CD4-positive, alpha-beta T cell treated with Interleukin-17A for 1 hour (primary cell): ENCODE data around the gene CALML3.
"Not testable (repeated sequence)": the region's sequence is repeated elsewhere in the genome, so short reads cannot be mapped to it uniquely, and the experiment has no call there.

Source experiments
- DNase-seq: peaks from one replicate; pipeline ENCODE4 v3.0.0-alpha.2; 2020

The CALML3 gene

DNA sequence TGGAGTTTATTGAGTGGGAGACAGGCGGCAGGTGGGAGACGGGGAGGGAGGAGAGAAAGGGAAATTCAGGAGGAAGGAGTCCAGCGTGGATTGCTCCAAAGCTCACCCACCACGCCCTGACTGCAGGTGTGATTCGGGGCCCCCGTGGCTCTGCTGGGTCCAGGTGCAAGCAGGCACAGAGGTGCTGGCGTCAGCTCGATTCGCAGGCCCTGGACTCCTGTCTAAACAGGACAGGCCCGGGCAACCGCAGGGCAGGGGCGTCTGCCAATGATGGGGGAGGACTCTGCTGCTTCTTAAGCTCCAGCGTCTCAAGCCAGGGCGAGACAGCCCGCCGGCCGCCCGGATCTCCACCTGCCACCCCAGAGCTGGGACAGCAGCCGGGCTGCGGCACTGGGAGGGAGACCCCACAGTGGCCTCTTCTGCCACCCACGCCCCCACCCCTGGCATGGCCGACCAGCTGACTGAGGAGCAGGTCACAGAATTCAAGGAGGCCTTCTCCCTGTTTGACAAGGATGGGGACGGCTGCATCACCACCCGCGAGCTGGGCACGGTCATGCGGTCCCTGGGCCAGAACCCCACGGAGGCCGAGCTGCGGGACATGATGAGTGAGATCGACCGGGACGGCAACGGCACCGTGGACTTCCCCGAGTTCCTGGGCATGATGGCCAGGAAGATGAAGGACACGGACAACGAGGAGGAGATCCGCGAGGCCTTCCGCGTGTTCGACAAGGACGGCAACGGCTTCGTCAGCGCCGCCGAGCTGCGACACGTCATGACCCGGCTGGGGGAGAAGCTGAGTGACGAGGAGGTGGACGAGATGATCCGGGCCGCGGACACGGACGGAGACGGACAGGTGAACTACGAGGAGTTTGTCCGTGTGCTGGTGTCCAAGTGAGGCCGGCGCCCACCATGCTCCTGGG, at the start of gene CALML3:
CALML3 (plus strand) TSS at position 321 of the 920 bp plus-strand sequence; CDS start at position 446, 125 bp downstream.
- no peak for DNase-seq

DNA sequence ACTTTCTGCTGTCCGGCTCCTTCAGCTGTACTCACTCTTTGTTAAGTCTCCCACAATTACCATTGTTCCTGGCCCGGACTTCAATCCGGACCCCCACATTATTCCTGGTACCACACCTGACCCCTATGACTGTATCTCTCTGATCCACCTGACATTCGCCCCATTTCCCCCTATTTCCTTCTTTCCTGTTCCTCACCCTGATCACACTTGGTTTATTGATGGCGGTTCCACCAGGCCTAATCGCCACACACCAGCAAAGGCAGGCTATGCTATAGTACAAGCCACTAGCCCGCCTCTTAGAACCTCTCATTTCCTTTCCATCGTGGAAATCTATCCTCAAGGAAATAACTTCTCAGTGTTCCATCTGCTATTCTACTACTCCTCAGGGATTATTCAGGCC, 49.7 kb upstream of the CALML3 start:
- not testable (repeated sequence) for DNase-seq

GRCh38 chr10:5475974-5476807, 48.6 kb upstream of the CALML3 start:
- DNase-seq = not testable (repeated sequence)

DNA sequence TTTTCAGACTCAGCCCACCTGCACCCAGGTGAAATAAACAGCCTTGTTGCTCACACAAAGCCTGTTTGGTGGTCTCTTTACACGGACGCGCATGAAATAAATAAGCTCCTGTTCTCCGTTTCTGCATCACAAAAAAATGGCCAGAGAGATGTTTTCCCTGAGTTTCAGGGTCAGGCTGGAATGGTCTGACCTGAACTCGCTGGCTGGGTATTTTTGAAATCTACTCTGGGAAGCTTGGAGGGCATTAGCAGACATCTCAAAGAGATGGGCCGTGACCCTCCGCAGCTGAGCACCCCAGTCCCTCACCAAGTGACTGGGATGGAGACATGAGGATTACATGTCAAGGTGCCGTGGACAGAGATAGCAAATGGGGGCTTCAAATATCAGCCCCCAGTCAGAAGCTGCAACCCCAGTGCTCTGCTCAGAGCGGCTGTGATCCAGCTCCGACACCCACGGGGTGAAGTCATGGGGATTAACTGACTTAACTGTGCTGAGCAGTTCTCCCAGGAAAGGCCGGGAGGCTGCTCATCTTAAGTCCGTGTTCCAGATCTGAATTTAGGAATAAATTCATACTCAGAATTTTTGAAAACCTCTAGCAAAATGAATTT, 47.7 kb upstream of the CALML3 start:
- DNase-seq = no peak

DNA sequence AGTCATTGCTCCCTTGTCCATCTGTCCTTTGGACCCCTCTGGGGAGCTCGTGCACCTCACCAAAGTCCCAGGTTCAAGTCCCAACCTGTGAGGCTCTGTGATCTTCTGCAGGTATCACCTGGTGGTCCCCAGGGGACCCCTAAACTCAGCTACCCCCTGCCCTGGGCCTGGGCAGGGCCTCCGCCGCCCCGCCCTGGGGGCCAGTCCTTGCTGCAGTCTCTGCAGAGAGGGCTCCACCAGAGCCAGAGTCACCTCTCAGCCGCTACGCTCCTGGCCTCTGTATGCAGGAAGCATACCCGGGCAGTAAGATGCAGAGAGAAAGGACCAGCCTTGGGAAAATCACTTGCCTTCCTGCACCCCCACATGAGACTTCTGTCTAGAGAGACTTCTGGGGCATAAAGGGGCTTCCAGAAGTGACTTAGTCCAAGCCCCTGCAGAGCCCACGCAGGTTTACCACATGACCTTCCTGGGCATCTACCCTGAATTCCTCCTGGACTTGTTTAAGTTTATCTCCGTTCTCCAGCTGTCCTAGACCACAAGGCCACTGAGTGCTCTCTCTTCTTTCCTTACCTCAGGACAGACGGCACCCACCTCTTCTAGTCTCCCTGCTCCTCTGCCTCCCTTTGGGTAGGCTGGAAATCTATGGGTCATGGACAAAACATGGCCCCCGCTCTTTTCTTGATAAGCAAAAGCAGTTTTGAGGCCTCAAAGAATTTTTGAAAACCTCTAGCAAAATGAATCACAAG, 46.6 kb upstream of the CALML3 start:
- DNase-seq = no peak

DNA sequence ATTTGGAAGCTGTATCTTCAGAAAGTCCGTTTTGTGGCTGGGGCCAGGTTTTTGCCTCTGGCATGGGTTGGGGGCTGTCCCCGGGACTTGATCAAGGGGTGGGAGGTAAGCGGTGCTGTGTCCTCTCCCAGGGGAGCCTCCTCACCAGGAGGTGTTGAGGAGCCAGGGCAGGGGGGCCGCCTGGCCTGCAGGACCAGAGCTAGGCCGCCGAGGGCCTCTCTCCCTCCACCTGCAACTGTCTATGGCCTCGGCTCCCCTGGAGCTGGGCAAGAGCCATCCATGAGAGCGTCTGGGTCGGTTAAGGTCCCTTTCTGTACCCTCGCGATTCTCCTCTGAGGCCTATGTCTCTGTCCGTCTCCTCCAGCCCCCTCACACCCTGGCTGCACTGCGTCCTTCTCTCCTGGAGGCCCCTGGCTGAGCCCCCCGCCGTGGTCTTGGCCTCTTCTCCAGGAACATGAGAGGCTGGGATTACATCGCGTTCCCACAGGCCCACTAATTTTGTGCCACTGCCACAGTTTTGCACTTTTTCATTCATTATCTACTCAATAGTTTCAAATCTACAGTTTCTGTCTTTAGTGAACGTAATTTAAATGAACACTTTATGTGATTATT, 46.0 kb upstream of the CALML3 start:
- DNase-seq = no peak

- DNase-seq = no peak
These were observed 45.1 kb upstream of the CALML3 start for GRCh38 chr10:5479481-5480161.

GRCh38 chr10:5480162-5480941, 44.4 kb upstream of the CALML3 start:
- no peak for DNase-seq

DNA sequence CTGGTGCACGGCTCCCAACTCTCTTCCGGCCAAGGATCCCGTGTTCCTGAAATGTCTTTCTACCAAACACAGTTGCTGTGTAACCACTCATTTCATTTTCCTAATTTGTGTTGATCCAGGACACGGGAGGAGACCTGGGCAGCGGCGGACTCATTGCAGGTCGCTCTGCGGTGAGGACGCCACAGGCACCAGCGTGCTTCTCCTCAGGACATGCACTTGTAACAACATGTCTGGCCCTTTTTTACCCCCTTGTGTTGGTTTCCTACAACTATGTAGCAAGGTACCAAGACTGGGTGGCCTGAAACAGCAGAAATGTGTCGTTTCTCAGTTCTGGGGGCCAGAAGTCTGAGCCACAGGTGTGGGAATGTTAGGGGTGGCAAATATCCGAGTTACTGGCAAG, 43.6 kb upstream of the CALML3 start:
- DNase-seq = no peak

GRCh38 chr10:5482016-5482415, 42.7 kb upstream of the CALML3 start:
- DNase-seq = no peak

- no peak for DNase-seq
These were observed 40.6 kb upstream of the CALML3 start for GRCh38 chr10:5484205-5484604.

DNA sequence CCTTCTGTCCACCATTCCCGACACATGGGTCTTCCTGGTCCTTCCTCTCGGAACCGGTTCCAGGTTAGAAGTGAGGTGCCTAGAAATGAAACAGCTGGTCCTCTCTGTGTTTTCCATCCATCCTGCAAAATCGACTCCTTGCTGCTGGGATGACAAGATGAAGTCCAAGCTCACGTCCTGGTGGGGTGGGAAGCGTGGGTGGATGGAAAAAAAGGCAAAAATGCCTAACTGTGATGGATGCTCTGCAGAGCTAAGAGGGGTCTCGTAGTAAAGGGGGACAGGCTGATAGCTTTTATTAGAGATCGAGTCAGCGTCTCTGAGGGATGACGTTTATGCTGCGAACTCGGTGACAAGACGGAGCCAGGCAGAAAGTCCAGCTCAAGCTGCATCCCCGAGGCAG, 39.5 kb upstream of the CALML3 start:
- no peak for DNase-seq

DNA sequence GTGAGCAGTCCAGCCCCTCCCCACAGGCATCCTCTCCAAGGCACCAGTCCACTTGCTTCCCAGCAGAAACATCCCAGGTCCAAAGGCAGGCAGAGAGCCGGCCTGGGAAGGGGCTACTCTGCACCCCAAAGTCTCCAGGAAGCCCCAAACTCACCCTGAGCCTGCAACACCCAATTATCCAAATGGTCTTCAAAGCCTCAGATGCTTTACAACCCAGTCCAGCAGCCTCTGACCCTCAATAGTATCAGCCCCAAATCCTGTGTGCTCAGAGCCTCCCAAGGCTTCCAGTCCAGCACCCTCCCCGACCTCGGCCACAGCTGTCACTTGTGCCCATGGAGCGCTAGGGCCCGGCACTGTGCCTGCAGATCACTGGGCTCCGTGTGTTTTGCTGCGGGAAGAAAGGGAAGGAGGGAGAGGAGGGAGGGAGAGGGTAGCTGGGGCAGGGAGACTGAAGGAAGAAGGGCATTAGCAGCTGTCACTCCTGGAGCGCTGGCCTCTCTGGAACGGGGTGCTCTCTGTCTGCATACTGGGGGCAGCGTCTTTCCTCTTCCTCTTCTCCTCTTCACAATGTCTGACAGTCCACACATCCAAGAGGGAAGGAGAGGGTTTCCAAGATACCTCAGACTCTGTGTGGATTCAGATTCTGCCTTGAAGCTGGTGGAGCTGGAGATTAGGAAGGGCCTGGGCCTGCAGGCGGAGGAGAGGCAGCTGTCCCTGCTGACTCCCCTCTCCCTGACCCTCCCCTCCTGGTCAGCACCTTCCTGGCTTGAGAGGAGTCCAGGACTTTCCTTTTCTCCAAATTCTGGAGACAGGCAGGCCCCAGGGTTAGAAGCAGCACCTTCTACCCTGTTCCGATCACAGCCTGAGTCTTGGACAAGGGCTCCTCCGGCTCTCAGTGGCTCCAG, 38.6 kb upstream of the CALML3 start:
- no peak for DNase-seq

DNA sequence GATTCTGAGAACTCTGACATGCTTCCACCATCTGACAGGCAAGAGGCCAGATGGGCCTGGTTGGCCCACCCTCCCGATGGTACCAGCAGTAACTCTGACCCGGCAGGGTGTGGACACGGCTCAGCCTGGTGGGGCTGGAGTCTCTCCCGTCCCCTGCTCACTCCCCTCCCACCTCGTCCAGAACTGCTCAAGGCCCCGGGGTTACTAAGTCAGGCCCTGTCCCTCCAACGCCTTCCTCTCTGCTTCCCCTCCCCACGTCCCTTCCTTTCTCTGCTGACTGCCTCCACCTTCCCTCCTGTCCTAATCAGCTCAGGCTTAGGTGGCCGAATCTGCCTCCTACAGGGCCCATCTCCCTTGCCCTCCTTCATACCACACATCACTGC, 37.9 kb upstream of the CALML3 start:
- DNase-seq = no peak

GRCh38 chr10:5488272-5489161, 36.2 kb upstream of the CALML3 start:
- DNase-seq = no peak

- DNase-seq = no peak
These were observed 34.7 kb upstream of the CALML3 start for GRCh38 chr10:5490032-5490431.

GRCh38 chr10:5490698-5491464, 33.9 kb upstream of the CALML3 start:
- DNase-seq = no peak

GRCh38 chr10:5491477-5491876, 33.3 kb upstream of the CALML3 start:
- DNase-seq = no peak
